ENCODE measurements around the gene NIN.

The NIN gene

GRCh38 chr14:50839691-50840090 is 8.7 kb upstream of the NIN start:
- no peak for DNase-seq (ENCODE audit: low spot score)

GRCh38 chr14:50839048-50839447 is 8.1 kb upstream of the NIN start:
- no peak for DNase-seq (ENCODE audit: low spot score)

DNA sequence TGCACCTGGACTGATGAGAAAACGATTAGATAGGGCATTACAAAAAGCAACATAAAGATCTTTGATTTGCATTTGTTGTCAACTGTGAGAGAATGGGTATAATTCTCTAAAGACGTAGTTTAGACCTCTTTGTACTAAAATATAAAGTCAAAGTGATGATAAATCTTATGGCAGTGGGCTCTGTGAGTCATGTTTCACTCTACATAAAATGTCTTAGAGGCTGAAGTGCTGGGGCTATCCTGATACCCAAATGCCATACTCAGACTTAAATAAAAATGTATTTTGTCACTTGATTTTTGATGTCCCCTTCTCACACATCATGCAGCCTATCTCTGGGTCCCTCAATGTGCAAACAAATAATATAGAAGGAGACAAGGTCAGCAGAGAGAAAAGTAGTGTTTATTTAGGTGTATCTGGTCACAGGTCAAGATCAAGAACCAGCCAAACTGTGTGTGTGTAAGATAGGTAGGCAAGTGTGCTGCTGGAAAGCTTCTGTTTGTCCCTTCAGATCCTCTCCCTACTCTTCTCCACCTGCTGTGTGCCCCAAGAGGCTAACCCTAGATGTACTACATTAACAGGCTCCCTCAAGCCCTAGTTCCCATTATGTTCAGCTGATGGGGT is 7.0 kb upstream of the NIN start:
- DNase-seq (ENCODE audit: low spot score): no peak

- DNase-seq (ENCODE audit: low spot score): no peak
These were observed 6.3 kb upstream of the NIN start for GRCh38 chr14:50837271-50837670.

DNA sequence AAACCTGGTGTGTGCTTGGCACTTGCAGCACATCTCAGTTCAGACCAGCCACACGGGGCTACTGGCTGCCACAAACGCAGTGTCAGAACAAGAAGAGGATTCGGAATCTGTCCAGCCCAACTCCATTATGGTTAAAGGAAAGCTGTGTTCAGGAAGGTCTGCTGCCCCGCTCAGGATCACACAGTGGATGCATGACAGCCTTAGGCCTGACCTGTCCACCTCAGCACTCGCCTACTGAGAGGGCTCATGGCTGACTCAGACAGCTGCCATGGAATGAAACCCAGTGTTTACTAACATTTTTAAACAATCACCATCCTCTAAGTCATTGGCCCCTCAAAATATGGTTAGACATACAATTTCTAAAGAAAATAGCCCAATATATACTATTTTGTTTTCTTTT is 5.6 kb upstream of the NIN start:
- DNase-seq (ENCODE audit: low spot score): no peak

DNA sequence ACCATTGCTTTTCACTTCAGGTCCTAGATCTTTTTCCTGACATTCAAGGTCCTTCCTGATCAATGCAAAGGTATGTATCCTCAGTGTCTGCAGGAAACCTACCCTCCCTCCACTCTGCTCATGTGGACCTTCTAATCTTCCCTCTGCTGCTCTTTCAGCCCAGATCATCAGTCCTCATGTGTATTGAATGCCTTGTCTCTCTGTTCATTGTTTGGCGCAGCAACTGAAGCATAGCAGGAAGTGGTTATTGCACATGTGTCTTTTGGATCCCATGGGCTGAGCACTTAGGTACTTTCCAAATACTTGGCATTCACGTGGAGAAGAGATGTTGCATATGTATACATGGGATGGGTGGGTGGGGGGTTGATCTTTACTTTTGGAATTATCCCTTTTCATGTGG is 4.3 kb upstream of the NIN start:
- DNase-seq (ENCODE audit: low spot score): no peak

GRCh38 chr14:50834802-50835276 is 3.9 kb upstream of the NIN start:
- DNase-seq (ENCODE audit: low spot score): no peak

DNA sequence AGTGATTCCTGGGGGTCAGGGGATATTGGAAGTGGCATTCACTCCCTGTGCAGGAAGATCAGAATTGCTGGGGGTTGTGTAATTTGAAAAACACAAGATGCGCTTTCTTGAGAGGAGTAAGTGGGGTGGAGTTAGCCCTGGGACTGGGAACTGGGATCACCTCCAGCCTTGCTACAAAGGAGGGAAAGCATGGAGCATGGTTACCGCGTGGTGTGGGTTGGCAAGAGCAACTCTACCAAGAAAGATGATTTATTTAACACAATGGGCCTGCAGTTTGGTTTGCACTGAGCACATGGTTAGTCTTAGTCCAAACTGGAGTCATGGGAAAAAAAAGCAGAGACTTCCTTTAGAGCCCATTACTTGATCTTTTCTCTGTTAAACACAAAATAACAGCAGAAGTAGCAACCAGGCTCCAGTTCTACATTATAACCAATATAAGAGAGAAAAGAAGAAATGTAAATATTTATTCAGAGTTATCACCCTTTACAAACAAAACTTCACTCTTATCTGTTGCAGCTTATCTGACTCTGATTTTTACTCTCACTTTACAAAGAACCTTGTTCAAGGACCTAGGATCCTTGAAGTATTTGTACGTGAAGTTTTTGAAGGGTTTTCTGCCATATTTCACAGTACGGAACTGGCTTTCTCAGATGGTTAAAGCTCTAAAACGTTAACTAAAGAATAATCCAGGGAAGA is 2.1 kb upstream of the NIN start:
- DNase-seq (ENCODE audit: low spot score): no peak

- DNase-seq (ENCODE audit: low spot score): no peak
These were observed 785 bp upstream of the NIN start for GRCh38 chr14:50831726-50832168.

GRCh38 chr14:50830044-50830931 is 674 bp downstream of the NIN start:
- no peak for DNase-seq (ENCODE audit: low spot score)

DNA sequence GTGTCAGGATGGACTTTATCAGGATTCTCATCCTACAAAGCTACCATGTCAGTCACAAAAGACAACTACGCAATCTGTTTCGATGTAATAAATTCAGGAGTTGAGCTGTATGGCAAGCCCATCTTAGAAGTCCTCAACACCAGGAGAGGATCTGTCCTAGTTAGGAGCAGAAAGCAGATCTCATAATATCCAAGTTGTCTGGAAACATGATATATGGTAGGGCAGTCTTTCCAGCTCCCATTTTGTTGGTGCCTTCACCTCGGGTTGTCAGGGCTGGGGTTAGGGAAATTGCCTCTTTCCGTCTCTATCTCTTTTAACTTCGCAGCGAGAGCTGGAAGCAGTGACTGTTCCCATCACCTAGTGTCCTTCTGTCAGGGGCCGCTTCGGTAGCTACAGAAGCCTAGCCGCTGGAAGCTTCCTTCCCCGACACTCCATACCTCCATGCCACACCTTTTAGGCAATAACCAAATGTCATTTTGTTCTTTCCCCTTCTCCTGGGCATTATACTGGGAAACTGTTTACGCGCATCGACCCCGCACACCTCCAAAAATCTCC is 1.4 kb downstream of the NIN start:
- no peak for DNase-seq (ENCODE audit: low spot score)

DNA sequence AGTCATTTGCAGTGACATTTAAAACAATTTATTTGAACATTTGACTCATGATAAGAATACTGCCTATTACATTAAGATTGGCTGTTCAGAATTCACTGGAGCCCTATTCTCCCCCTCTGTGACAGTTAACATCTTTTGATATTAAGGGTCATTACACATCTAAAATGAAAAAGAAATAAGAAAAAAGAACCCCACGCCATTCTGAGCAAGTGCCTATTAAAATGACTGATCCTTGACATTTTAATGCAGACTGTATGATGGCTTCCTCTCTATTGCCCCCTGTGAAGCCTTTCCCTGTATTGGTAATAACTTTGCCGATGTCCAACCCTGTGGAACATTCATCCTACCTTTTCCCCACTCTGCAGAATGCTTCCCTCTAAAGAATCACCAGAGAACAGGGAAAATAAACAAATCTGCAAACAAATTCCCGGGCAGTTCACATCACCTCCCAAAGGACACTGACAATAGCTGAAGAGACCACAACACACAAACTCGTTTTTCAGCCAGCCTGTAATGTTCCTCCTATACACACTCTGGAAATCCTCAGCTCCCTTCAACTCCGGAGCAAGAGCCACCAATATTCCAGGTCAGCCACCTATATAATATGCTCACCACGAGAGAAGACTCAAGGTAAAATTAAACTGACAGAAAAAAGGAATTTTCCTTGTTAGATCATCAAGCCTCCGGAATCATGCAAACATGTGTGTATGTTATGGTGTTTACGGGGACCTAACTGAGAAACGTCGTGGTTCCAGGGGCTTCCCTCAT is 2.1 kb downstream of the NIN start:
- no peak for DNase-seq (ENCODE audit: low spot score)

DNA sequence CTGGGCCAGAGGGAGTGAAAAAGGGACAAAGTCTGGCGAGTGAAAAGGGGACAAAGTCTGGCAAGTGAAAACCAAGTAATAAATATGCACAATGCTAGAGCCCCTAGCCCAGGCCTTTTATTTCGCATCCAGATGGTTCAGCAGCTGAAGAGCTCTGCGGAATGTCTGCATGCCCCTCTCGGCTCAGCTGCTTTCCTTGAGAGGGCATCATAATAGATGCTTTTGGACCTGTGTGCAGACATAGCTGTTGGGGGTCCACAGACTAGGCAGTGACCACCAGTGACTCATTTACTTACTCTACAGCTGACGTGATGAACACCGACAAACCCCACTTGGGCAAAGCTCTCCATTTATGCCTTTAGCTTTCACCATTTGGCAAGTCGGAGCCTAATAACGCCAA is 4.3 kb downstream of the NIN start:
- DNase-seq (ENCODE audit: low spot score): no peak

DNA sequence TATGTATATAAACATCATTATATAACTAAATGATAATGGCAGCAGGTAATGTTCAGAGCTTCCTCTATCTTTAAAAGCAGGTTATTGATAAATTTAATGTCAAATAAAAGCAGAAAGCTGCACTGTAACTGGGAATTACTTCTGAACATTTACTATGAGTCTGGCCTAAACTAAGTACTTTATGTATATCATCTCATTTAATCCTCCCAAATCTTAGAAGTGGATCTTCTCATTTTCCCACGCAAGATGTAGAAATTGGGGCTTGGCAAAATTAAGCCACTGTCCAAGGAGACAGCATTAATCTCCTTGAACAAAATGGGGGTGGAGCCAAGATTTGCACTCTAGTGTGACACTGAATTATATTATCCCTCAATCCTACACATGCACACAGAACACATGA is 5.7 kb downstream of the NIN start:
- DNase-seq (ENCODE audit: low spot score): no peak

GRCh38 chr14:50823762-50824636 is 7.0 kb downstream of the NIN start:
- DNase-seq (ENCODE audit: low spot score): no peak

- no peak for DNase-seq (ENCODE audit: low spot score)
These were observed 7.8 kb downstream of the NIN start for GRCh38 chr14:50823051-50823761.

- no peak for DNase-seq (ENCODE audit: low spot score)
These were observed 8.4 kb downstream of the NIN start for GRCh38 chr14:50822501-50823042.

DNA sequence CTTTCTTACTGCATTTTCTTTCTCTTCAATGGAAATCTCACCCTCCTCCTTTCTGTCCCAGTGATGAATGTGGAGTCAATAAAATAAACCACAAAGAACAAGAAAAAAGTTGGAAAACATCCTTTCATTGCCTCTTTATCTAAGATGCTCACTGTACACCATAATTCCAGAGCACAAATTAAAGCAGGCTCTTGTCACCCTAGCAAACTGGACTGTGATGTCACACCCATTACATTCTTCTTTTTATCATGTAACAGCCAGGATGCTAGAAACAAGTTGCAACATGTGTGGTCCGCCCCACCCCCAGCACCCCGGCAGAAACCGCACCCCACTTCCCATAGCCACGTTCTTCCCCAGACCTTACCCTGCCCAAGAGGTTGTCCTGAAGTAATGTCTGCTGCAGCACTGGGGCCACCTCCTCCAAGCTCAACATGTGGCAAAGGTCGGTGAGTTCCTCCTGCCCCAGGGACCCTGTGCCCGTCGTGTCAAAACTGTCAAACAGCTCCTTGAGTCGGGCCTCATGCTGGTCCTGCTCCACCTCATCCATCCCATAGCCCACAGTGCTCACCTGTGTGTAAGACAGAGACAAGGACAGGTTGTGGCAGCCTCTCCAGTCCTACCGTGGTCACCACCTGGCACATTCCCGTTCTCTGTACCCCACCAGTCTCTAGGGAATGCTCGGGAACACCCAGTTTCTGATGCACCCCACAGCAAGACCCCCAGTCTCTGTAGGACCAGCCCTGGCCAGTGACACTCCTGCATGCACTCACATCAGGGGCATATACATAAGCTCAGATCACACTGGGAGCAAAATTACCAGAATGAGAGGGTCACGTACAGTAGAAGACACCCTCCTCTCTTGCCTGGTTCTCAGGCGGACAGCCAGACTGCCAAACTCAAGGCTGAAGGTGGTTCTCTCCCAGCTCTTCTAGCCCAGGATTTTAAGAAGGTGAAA is 9.2 kb downstream of the NIN start:
- DNase-seq (ENCODE audit: low spot score): peak; percentile 48
